OCI-LY1 (cell line): ENCODE measurements around the gene RALGDS.
"Not testable (repeated sequence)": the region's sequence is repeated elsewhere in the genome, so short reads cannot be mapped to it uniquely, and the experiment has no call there.

Experiments
- H2AFZ ChIP-seq: fragments of 200-600 bp; sonication (generic), shearing (Covaris generic); 2 replicates; pipeline ENCODE4 v1.6.0; 2014; ENCODE audit warnings: antibody characterized with exemption, mild to moderate bottlenecking, low read length
- H3F3A ChIP-seq: fragments of 200-600 bp; sonication (generic), shearing (Covaris generic); 2 replicates; pipeline ENCODE4 v1.6.0; 2014; ENCODE audit warnings: mild to moderate bottlenecking, antibody characterized with exemption, low read length, moderate library complexity; ENCODE audit not compliant: insufficient read depth
- H3K27ac ChIP-seq: fragments of 200-600 bp; sonication (generic); 2 replicates; pipeline ENCODE4 v1.5.1; 2014; ENCODE audit warnings: low read length, mixed run types, mild to moderate bottlenecking, low read depth; ENCODE audit not compliant: poor library complexity, severe bottlenecking
- H3K27me3 ChIP-seq: fragments of 200-600 bp; sonication (generic); 2 replicates; pipeline ENCODE4 v1.6.0; 2014; ENCODE audit warnings: antibody characterized with exemption, mild to moderate bottlenecking, low read length, moderate library complexity; ENCODE audit not compliant: insufficient read depth
- H3K36me3 ChIP-seq: fragments of 200-600 bp; sonication (generic); 2 replicates; pipeline ENCODE4 v1.6.1; 2014; ENCODE audit warnings: mild to moderate bottlenecking, antibody characterized with exemption, low read length, moderate library complexity, mixed read lengths; ENCODE audit not compliant: insufficient read depth
- H3K4me1 ChIP-seq: fragments of 200-600 bp; sonication (generic); 2 replicates; pipeline ENCODE4 v1.5.1; 2014; ENCODE audit warnings: mild to moderate bottlenecking, low read length, moderate library complexity; ENCODE audit not compliant: insufficient read depth, severe bottlenecking
- H3K4me2 ChIP-seq: fragments of 200-600 bp; sonication (generic), shearing (Covaris generic); 2 replicates; pipeline ENCODE4 v1.6.1; 2014; ENCODE audit warnings: low read length
- H3K4me3 ChIP-seq: fragments of 200-600 bp; sonication (generic); 2 replicates; pipeline ENCODE4 v1.5.1; 2014; ENCODE audit warnings: low read length, low read depth, mild to moderate bottlenecking, mixed read lengths; ENCODE audit not compliant: poor library complexity, severe bottlenecking
- H3K79me2 ChIP-seq: fragments of 200-600 bp; shearing (Covaris generic); 2 replicates; pipeline ENCODE4 v1.6.1; 2016; ENCODE audit warnings: mixed run types, low read length, mixed read lengths; ENCODE audit not compliant: insufficient read depth
- H3K9ac ChIP-seq: fragments of 200-600 bp; sonication (generic), shearing (Covaris generic); 2 replicates; pipeline ENCODE4 v1.6.1; 2014; ENCODE audit warnings: mild to moderate bottlenecking, low read length, mixed read lengths
- H3K9me2 ChIP-seq: fragments of 200-600 bp; sonication (generic), shearing (Covaris generic); 2 replicates; pipeline ENCODE4 v1.6.1; 2014; ENCODE audit warnings: low read depth, mild to moderate bottlenecking, low read length, mixed read lengths
- H3K9me3 ChIP-seq: fragments of 200-600 bp; shearing (Covaris generic); 2 replicates; pipeline ENCODE4 v1.6.1; 2014; ENCODE audit warnings: low read length, mixed read lengths
- H4K20me1 ChIP-seq: fragments of 200-600 bp; sonication (generic), shearing (Covaris generic); 2 replicates; pipeline ENCODE4 v1.6.0; 2016; ENCODE audit warnings: mild to moderate bottlenecking, low read length; ENCODE audit not compliant: insufficient read depth
- EZH2 ChIP-seq: fragments of 200-600 bp; sonication (generic), shearing (Covaris generic); IDR thresholded peaks from 2 replicates; pipeline ENCODE4 v1.8.0; 2017; ENCODE audit warnings: borderline replicate concordance, mixed run types, mild to moderate bottlenecking, antibody characterized with exemption, low read length, moderate library complexity, mixed read lengths
- TF ChIP-seq, protein P1 (sequence below): fragments of 200-600 bp; sonication (generic), shearing (Covaris generic); IDR thresholded peaks from 2 replicates; pipeline ENCODE4 v1.5.1; 2017; ENCODE audit warnings: mild to moderate bottlenecking, antibody characterized with exemption, low read length, moderate library complexity, mixed read lengths

RALGDS gene

DNA sequence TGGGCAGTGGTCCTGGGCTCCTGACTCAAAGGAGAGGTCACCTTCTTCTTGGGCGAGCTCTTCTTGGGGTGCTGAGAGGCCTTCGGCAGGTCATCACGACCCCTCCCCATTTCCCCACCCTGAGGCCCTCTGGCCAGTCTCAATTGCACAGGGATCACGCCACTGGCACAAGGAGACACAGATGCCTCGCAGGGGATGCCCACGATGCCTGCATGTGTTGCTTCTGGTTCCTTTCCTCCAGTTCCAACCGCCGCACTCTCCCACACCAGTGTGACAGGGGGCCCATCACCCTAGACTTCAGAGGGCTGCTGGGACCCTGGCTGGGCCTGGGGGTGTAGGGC, 57.9 kb downstream of the RALGDS start:
- Histone ChIP-seq H3K9ac (no peak overlapping the region), H3F3A (no peaks in the 10 kb centered on the region), H3K27ac (no peak overlapping the region), H3K9me3 (no peaks in the 10 kb centered on the region), H3K4me1 (peaks cover 17% of the 10 kb centered on the region), H4K20me1 (no peaks in the 10 kb centered on the region), H3K27me3 (no peaks in the 10 kb centered on the region), H3K4me2 (no peak overlapping the region), H3K79me2 (no peaks in the 10 kb centered on the region), H3K4me3 (no peak overlapping the region), H3K36me3 (peaks cover 4% of the 10 kb centered on the region), H2AFZ (no peak overlapping the region), H3K9me2 (no peaks in the 10 kb centered on the region)
- TF ChIP-seq EZH2 = no peak
- TF ChIP-seq, protein P1, sequence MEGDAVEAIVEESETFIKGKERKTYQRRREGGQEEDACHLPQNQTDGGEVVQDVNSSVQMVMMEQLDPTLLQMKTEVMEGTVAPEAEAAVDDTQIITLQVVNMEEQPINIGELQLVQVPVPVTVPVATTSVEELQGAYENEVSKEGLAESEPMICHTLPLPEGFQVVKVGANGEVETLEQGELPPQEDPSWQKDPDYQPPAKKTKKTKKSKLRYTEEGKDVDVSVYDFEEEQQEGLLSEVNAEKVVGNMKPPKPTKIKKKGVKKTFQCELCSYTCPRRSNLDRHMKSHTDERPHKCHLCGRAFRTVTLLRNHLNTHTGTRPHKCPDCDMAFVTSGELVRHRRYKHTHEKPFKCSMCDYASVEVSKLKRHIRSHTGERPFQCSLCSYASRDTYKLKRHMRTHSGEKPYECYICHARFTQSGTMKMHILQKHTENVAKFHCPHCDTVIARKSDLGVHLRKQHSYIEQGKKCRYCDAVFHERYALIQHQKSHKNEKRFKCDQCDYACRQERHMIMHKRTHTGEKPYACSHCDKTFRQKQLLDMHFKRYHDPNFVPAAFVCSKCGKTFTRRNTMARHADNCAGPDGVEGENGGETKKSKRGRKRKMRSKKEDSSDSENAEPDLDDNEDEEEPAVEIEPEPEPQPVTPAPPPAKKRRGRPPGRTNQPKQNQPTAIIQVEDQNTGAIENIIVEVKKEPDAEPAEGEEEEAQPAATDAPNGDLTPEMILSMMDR = no peak

DNA sequence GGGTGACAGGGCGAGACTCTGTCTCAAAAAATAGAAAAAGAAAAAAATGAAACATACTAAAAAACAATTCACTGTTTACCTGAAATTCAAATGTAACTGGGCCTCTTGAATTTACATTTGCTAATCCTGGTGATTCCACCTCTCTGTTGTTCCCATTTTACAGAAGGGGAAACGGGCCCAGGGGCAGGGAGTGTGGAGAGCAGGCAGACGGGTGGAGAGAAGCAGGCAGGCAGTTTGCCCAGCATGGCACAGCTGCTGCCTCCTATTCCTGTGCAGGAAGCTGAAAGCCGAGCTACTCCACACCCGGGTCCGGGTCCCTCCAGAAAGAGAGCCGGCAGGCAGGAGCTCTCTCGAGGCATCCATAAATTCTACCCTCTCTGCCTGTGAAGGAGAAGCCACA, 58.5 kb downstream of the RALGDS start:
- H3K9me3 ChIP-seq = not testable (repeated sequence)

DNA sequence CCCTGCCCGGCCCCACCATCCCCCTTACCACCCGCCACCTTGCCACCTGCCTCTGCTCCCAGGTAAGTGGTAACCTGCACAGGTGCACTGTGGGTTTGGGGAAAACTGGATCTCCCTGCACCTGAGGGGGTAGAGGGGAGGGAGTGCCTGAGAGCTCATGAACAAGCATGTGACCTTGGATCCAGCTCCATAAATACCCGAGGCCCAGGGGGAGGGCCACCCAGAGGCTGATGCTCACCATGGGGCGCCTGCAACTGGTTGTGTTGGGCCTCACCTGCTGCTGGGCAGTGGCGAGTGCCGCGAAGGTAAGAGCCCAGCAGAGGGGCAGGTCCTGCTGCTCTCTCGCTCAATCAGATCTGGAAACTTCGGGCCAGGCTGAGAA, 59.3 kb downstream of the RALGDS start, which contains the start of gene CEL:
CEL (plus strand) TSS at position 218 of the 382 bp plus-strand sequence; CDS start at position 240, 22 bp downstream.
- not testable (repeated sequence) for H4K20me1 ChIP-seq, H3K79me2 ChIP-seq, H3K4me3 ChIP-seq, H2AFZ ChIP-seq, H3F3A ChIP-seq, H3K27me3 ChIP-seq, H3K27ac ChIP-seq, H3K9me2 ChIP-seq, H3K9me3 ChIP-seq, H3K4me2 ChIP-seq, H3K9ac ChIP-seq
- Histone ChIP-seq H3K36me3 (peaks cover 18% of the 10 kb centered on the region), H3K4me1 (peaks cover 17% of the 10 kb centered on the region)

More for the DNA sequence above, 58.5 kb downstream of the RALGDS start:
- not testable (repeated sequence) for H2AFZ ChIP-seq, H3K4me2 ChIP-seq, H3K27me3 ChIP-seq, H4K20me1 ChIP-seq, H3K79me2 ChIP-seq, H3F3A ChIP-seq, H3K9ac ChIP-seq, H3K9me2 ChIP-seq, H3K36me3 ChIP-seq, H3K27ac ChIP-seq, H3K4me3 ChIP-seq
- peaks cover 17% of the 10 kb centered on the region for H3K4me1 ChIP-seq

DNA sequence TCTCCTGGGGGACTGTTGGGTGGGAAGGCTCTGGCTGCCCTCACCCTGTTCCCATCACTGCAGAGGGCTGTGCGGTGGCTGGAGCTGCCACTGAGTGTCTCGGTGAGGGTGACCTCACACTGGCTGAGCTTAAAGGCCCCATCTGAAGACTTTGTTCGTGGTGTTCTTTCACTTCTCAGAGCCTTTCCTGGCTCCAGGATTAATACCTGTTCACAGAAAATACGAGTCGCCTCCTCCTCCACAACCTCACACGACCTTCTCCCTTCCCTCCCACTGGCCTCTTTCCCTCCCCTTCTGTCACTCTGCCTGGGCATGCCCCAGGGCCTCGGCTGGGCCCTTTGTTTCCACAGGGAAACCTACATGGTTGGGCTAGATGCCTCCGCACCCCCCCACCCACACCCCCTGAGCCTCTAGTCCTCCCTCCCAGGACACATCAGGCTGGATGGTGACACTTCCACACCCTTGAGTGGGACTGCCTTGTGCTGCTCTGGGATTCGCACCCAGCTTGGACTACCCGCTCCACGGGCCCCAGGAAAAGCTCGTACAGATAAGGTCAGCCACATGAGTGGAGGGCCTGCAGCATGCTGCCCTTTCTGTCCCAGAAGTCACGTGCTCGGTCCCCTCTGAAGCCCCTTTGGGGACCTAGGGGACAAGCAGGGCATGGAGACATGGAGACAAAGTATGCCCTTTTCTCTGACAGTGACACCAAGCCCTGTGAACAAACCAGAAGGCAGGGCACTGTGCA, 59.8 kb downstream of the RALGDS start:
- not testable (repeated sequence) for H3K79me2 ChIP-seq, H3K4me3 ChIP-seq, H4K20me1 ChIP-seq, H3K27me3 ChIP-seq, H3K9me2 ChIP-seq, H3K9me3 ChIP-seq, H2AFZ ChIP-seq, H3K4me2 ChIP-seq, H3K9ac ChIP-seq, H3F3A ChIP-seq, H3K27ac ChIP-seq
- Histone ChIP-seq H3K4me1 (peaks cover 17% of the 10 kb centered on the region), H3K36me3 (peaks cover 23% of the 10 kb centered on the region)
